ENCODE results near the gene FURIN.
"Not testable (repeated sequence)": the region's sequence is repeated elsewhere in the genome, so short reads cannot be mapped to it uniquely, and the experiment has no call there.

The FURIN gene

DNA sequence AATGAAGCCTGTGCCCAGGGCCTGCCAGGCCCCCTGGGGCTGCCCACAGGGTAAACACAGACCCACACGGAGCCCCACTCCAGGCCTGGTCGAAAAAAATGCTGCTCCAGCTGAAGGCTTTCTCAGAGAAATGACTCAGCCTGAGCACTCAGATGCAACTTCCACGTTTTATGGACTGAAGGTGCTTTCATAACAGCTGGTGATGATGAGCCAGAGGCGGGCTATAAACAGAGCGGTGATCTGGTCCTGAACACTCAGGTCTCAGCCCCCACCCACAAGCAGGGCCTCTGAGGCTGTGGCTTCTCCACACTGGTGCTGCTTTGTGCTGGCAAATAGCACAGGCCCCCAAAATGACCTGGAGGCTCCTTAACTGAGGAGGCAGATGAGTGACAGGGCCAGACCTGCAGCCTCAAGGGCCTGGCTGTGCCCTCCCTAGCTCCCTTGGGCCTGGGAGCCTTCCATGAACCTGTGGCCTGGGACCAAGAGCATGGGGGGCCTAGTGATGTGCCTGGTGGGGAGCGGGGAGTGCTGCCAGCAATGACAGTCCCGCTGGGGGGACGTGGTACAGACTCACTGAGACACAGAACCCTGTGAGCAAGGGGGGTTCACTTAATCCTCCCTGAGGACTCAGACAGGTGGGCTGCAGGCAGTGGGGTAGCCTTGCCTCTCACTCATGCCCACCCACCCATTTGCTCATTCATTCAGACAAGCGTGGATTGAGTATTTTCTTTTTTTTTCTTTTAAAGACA, 23.0 kb upstream of the FURIN start:
- DNase-seq (ENCODE audit: low read depth in 1 of 2, low spot score in 1 of 2), result peak in 1 of 2 experiments; percentile 87
- TF ChIP-seq POLR2AphosphoS5 (IDR thresholded peaks at IDR 0.05; ENCODE audit: low read depth), result no peak
- no peak for TF ChIP-seq GABPA (IDR thresholded peaks at IDR 0.05; ENCODE audit: low read depth)
- TF ChIP-seq REST (IDR thresholded peaks at IDR 0.05; ENCODE audit: insufficient replicate concordance, low read depth), result no peak
- TF ChIP-seq CTCF (IDR thresholded peaks at IDR 0.05; ENCODE audit: insufficient read depth, low read length), result no peak
- TF ChIP-seq SPI1 (IDR thresholded peaks at IDR 0.05; ENCODE audit: borderline replicate concordance, low read depth), result no peak
- Histone ChIP-seq H3K27me3 (ENCODE audit: insufficient read depth, poor library complexity, severe bottlenecking) (no peaks in the 10 kb centered on the region), H3K27ac (replicated peaks) (peak overlapping the region; percentile 70), H3K4me3 (replicated peaks; ENCODE audit: insufficient read depth, low read length) (no peak overlapping the region)

DNA sequence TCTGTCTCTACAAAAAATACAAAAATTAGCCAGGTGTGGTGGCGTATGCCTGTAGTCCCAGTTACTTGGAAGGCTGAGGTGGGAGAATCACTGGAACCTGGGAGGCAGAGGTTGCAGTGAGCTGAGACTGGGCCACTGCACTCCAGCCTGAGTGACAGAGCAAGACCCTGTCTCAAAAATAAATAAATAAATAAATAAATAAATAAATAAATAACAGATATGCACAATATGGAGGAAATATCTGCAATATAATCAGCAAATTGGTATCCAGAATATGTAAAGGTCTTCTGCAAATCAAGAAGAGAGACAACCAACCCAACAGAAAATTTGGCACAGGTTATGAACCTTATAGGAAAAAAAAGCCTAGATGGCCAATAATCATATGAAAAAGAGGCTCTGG, 19.0 kb upstream of the FURIN start:
- H3K4me3 ChIP-seq (replicated peaks; ENCODE audit: insufficient read depth, low read length); H3K27ac ChIP-seq (replicated peaks); H3K27me3 ChIP-seq (ENCODE audit: insufficient read depth, poor library complexity, severe bottlenecking); DNase-seq (ENCODE audit: low read depth in 1 of 2, low spot score in 1 of 2): not testable (repeated sequence)

DNA sequence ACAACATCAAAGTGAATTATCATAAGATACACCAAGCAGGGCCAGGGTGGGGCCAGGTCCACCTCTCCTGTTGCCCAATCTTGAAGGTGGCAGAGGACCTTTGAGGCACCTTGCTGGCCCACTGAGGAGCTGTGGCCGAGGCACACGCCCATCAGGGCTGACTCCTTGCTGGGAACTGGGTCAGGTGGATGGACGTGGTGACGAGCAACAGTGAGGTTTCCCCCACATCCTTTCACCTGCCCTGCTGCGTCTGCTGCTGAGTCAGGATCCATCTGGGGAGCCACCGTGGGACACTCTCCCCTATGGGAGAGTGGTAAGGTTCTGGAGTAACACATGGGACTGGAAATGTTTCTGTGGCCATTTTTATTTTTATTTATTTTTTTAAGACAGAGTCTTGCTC, 17.3 kb upstream of the FURIN start:
- Histone ChIP-seq H3K27me3 (ENCODE audit: insufficient read depth, poor library complexity, severe bottlenecking) (no peaks in the 10 kb centered on the region), H3K27ac (replicated peaks) (no peak overlapping the region), H3K4me3 (replicated peaks; ENCODE audit: insufficient read depth, low read length) (no peak overlapping the region)
- no peak for TF ChIP-seq SPI1 (IDR thresholded peaks at IDR 0.05; ENCODE audit: borderline replicate concordance, low read depth)
- no peak for TF ChIP-seq POLR2AphosphoS5 (IDR thresholded peaks at IDR 0.05; ENCODE audit: low read depth)
- TF ChIP-seq GABPA (IDR thresholded peaks at IDR 0.05; ENCODE audit: low read depth), result no peak
- TF ChIP-seq CTCF (IDR thresholded peaks at IDR 0.05; ENCODE audit: insufficient read depth, low read length), result no peak
- TF ChIP-seq REST (IDR thresholded peaks at IDR 0.05; ENCODE audit: insufficient replicate concordance, low read depth), result no peak
- no peak for DNase-seq (ENCODE audit: low read depth in 1 of 2, low spot score in 1 of 2)

GRCh38 chr15:90851940-90852339, 16.4 kb upstream of the FURIN start:
- Histone ChIP-seq H3K4me3 (replicated peaks; ENCODE audit: insufficient read depth, low read length) (no peak overlapping the region), H3K27ac (replicated peaks) (no peak overlapping the region), H3K27me3 (ENCODE audit: insufficient read depth, poor library complexity, severe bottlenecking) (no peaks in the 10 kb centered on the region)
- TF ChIP-seq CTCF (IDR thresholded peaks at IDR 0.05; ENCODE audit: insufficient read depth, low read length) (no peak), GABPA (IDR thresholded peaks at IDR 0.05; ENCODE audit: low read depth) (no peak), POLR2AphosphoS5 (IDR thresholded peaks at IDR 0.05; ENCODE audit: low read depth) (no peak), SPI1 (IDR thresholded peaks at IDR 0.05; ENCODE audit: borderline replicate concordance, low read depth) (no peak), REST (IDR thresholded peaks at IDR 0.05; ENCODE audit: insufficient replicate concordance, low read depth) (no peak)
- no peak for DNase-seq (ENCODE audit: low read depth in 1 of 2, low spot score in 1 of 2)

All from HL-60 (cell line).